Omental fat pad (tissue), 4 donors: ENCODE data around the gene GPSM1. TPM values are rescaled to one million over a fixed set of nuclear protein-coding genes. Genes with fewer than 3 reads are reported as not detected.

Experiments used
- ATAC-seq: fragments of 150-250 bp; one replicate; pipeline ENCODE4 v1.9.1; 2016; ENCODE audit warnings: mild to moderate bottlenecking, moderate library complexity; ENCODE audit not compliant: low FRiP score
- DNase-seq: peaks from one replicate; pipeline ENCODE4 v3.0.0-alpha.2; 2019; ENCODE audit warnings: low spot score
- total RNA-seq, 4 donors: library from RNA; depleted of rRNA; stranded (reverse); fragments of >200 nt; gene quantifications; one replicate each; pipeline ENCODE4 v1.1.0, GENCODE V29; 2016
- TF ChIP-seq, protein P1 (sequence below), 3 donors: fragments of 450-650 bp; IDR thresholded peaks; one replicate each; pipeline ENCODE4 v1.5.1; 2016 to 2017; ENCODE audit warnings: antibody characterized with exemption in 3 of 3, mild to moderate bottlenecking in 3 of 3, moderate library complexity in 2 of 3

Gene GPSM1
- total RNA-seq, 4 donors from 2014 or later, result 5.0 to 20.5 (median 7.3) TPM

GRCh38 chr9:136286359-136286986, 40.9 kb upstream of the GPSM1 start:
- TF ChIP-seq, protein P1, sequence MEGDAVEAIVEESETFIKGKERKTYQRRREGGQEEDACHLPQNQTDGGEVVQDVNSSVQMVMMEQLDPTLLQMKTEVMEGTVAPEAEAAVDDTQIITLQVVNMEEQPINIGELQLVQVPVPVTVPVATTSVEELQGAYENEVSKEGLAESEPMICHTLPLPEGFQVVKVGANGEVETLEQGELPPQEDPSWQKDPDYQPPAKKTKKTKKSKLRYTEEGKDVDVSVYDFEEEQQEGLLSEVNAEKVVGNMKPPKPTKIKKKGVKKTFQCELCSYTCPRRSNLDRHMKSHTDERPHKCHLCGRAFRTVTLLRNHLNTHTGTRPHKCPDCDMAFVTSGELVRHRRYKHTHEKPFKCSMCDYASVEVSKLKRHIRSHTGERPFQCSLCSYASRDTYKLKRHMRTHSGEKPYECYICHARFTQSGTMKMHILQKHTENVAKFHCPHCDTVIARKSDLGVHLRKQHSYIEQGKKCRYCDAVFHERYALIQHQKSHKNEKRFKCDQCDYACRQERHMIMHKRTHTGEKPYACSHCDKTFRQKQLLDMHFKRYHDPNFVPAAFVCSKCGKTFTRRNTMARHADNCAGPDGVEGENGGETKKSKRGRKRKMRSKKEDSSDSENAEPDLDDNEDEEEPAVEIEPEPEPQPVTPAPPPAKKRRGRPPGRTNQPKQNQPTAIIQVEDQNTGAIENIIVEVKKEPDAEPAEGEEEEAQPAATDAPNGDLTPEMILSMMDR (IDR thresholded peaks at IDR 0.05), result no peak
- no peak for DNase-seq
- no peak for ATAC-seq

GRCh38 chr9:136286987-136287379, 40.4 kb upstream of the GPSM1 start:
- DNase-seq, result no peak
- no peak for ATAC-seq
- TF ChIP-seq, protein P1 (IDR thresholded peaks at IDR 0.05), result no peak

DNA sequence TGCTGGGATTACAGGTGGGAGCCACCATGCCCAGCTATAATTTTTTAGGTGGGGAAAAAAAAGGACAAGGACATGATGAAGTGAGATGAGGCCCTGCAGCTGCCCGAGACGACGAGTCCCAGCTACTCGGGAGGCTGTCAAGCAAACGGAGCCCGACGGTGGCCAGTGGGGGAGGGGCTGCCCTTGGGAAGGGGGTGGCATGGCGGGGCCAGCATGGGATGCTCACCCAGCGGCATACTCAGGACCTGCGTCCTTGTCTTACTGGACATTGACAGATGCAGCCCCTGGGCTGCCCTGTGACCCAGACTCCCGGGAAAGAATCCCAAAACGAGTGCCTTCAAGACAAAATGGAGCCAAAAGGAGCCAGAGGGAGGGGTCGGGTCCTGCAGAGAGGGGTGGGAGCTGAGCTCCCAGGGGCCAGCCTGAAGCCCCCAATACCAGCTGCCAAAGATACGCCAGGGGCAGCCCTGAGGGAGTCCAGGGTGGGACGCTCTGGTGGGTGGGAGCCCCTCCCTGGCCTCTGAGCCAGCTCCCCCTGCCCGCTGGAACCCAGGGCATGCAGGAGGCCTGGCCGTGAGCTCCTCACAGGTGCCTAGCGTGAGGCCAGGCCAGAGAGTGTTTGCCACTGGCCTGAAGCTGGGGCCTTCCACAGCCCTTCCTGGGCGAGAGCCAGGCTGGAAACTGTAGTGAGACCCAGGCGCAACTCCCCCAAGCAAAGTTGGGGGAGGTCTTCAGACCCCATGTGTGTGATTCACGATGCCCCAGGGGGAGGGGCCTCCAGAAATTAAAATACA, 39.2 kb upstream of the GPSM1 start:
- TF ChIP-seq, protein P1 (IDR thresholded peaks at IDR 0.05), result no peak
- ATAC-seq (no peak), DNase-seq (no peak)

- DNase-seq (no peak), ATAC-seq (no peak)
- TF ChIP-seq, protein P1 (IDR thresholded peaks at IDR 0.05), result no peak
Measured at GRCh38 chr9:136289651-136290507, 37.5 kb upstream of the GPSM1 start.

- DNase-seq (no peak), ATAC-seq (no peak)
- TF ChIP-seq, protein P1 (IDR thresholded peaks at IDR 0.05), result no peak
Measured at GRCh38 chr9:136290508-136291000, 36.8 kb upstream of the GPSM1 start.

GRCh38 chr9:136291306-136292025, 35.9 kb upstream of the GPSM1 start:
- TF ChIP-seq, protein P1 (IDR thresholded peaks at IDR 0.05), result no peak
- ATAC-seq (no peak), DNase-seq (no peak)
